Spinal cord (tissue), 10 donors: ENCODE measurements around the gene SGCA. TPM values are rescaled to one million over a fixed set of nuclear protein-coding genes. Genes with fewer than 3 reads are reported as not detected.

Experiments
- DNase-seq, 6 donors: peaks; one replicate each; pipeline versions ENCODE4 v3.0.0 to v3.0.0-alpha.2; 2013 to 2015; ENCODE audit warnings: low spot score in 6 of 6, low read depth in 4 of 6
- H3K27ac ChIP-seq: one replicate; pipeline ENCODE4 v1.5.1; 2013; ENCODE audit warnings: low read depth, low read length, control low read depth
- H3K27me3 ChIP-seq: one replicate; pipeline ENCODE4 v1.6.1; 2013; ENCODE audit warnings: low read length; ENCODE audit not compliant: control insufficient read depth, insufficient read depth
- H3K36me3 ChIP-seq: one replicate; pipeline ENCODE4 v1.6.1; 2013; ENCODE audit warnings: low read length; ENCODE audit not compliant: control insufficient read depth, insufficient read depth
- H3K4me1 ChIP-seq: one replicate; pipeline ENCODE4 v1.6.1; 2013; ENCODE audit warnings: low read length; ENCODE audit not compliant: control insufficient read depth, insufficient read depth
- H3K4me3 ChIP-seq: one replicate; pipeline ENCODE4 v1.5.1; 2013; ENCODE audit warnings: low read depth, low read length, control low read depth
- H3K9me3 ChIP-seq: one replicate; pipeline ENCODE4 v1.6.1; 2013; ENCODE audit warnings: low read length; ENCODE audit not compliant: control insufficient read depth, insufficient read depth
- WGBS: methylation state at CpG from one replicate; pipeline ENCODE4 v1.1.5; 2013; ENCODE audit warnings: missing lambda C conversion rate; ENCODE audit not compliant: insufficient coverage; 5-methylcytosine and 5-hydroxymethylcytosine counted together
- polyA plus RNA-seq, 2 donors: library from polyadenylated mRNA; unstranded; fragments of 120-200 nt; gene quantifications; one replicate each; pipeline ENCODE4 v1.2.1, GENCODE V29; 2013; ENCODE audit not compliant: insufficient read length in 2 of 2
- total RNA-seq, 2 donors: library from RNA; depleted of rRNA in 1 of 2; stranded (reverse); fragments of 120-200 nt in 1 of 2; fragments of >200 nt in 1 of 2; gene quantifications; one replicate each; pipeline versions ENCODE4 v1.2.3 to v1.2.4, GENCODE V29; 2013 to 2014
- donor health status: healthy.

Gene SGCA
- total and polyA plus RNA-seq, 4 donors = 0.72 to 3.0 (median 1.2) TPM

GRCh38 chr17:50155115-50155819 lies 10.5 kb upstream of the SGCA start:
- Histone ChIP-seq H3K4me1 (peaks cover 19% of the 10 kb centered on the region), H3K36me3 (no peaks in the 10 kb centered on the region), H3K9me3 (no peaks in the 10 kb centered on the region), H3K4me3 (no peak overlapping the region), H3K27me3 (no peaks in the 10 kb centered on the region), H3K27ac (peak overlapping the region; percentile 43)
- no peak for DNase-seq
- 58% methylated on average over 3 of the region's 8 CpGs for WGBS

DNA sequence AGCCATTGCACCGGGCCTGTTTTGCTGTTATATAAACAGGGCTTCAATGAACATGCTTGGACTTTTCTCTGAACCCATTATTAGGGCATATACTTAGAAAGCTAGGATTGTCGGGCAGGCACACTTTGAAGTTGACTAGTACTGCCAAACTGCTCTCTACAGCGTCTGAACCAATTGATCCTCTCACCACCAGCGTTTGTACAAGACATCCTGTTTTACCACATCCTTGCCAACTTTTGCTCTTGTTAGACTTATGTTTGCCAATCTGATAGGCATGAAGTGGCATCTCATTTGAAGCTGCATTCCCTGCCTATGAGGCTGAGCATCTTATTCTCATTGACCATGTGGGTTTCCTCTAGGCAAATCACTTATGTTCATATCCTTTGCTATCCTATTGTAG lies 7.9 kb upstream of the SGCA start:
- Histone ChIP-seq H3K36me3 (no peaks in the 10 kb centered on the region), H3K27ac (no peak overlapping the region), H3K4me1 (peaks cover 15% of the 10 kb centered on the region), H3K9me3 (no peaks in the 10 kb centered on the region), H3K27me3 (no peaks in the 10 kb centered on the region), H3K4me3 (no peak overlapping the region)
- no peak for DNase-seq
- 72% methylated on average over 4 of the region's 4 CpGs for WGBS

GRCh38 chr17:50161023-50161910 lies 4.5 kb upstream of the SGCA start:
- Histone ChIP-seq H3K4me3 (peak overlapping the region; percentile 49), H3K27ac (peak overlapping the region; percentile 52), H3K9me3 (no peaks in the 10 kb centered on the region), H3K4me1 (peaks cover 13% of the 10 kb centered on the region), H3K36me3 (no peaks in the 10 kb centered on the region), H3K27me3 (no peaks in the 10 kb centered on the region)
- WGBS = under 1% methylated on average over 47 of the region's 53 CpGs
- peak; percentile 88 to 99 (median 92) for DNase-seq

GRCh38 chr17:50161911-50162288 lies 3.9 kb upstream of the SGCA start:
- Histone ChIP-seq H3K36me3 (no peaks in the 10 kb centered on the region), H3K27ac (peak overlapping the region; percentile 52), H3K9me3 (no peaks in the 10 kb centered on the region), H3K4me3 (peak overlapping the region; percentile 49), H3K4me1 (peaks cover 13% of the 10 kb centered on the region), H3K27me3 (no peaks in the 10 kb centered on the region)
- WGBS = 47% methylated on average over 10 of the region's 16 CpGs
- no peak for DNase-seq

GRCh38 chr17:50162466-50163254 lies 3.1 kb upstream of the SGCA start:
- no peak overlapping the region for H3K4me3 ChIP-seq
- H3K4me1 ChIP-seq = peaks cover 13% of the 10 kb centered on the region
- no peaks in the 10 kb centered on the region for H3K9me3 ChIP-seq
- H3K27me3 ChIP-seq = no peaks in the 10 kb centered on the region
- WGBS = 94% methylated on average over 3 of the region's 8 CpGs
- no peak overlapping the region for H3K27ac ChIP-seq
- no peaks in the 10 kb centered on the region for H3K36me3 ChIP-seq
- DNase-seq = no peak

GRCh38 chr17:50163843-50164696 lies 1.7 kb upstream of the SGCA start:
- Histone ChIP-seq H3K4me1 (peaks cover 17% of the 10 kb centered on the region), H3K36me3 (no peaks in the 10 kb centered on the region), H3K27me3 (no peaks in the 10 kb centered on the region), H3K27ac (no peak overlapping the region), H3K4me3 (no peak overlapping the region), H3K9me3 (no peaks in the 10 kb centered on the region)
- WGBS = 89% methylated on average over 8 of the region's 11 CpGs
- DNase-seq = no peak

DNA sequence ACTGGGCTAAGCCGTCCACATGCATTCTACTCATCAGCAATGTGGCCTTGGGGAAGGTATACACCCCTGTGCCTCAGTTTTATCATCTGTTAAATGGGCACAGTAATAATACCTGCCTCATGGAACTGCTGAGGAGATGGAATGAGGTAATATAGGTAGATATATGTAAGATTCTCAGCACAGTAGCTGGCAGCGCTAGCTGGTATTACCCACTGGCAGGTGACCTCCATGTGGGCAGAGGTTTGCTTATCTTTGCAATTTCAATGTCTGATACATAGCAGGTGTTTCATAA lies 1.2 kb upstream of the SGCA start:
- H3K27ac ChIP-seq = no peak overlapping the region
- 100% methylated on average over 2 of the region's 2 CpGs for WGBS

DNA sequence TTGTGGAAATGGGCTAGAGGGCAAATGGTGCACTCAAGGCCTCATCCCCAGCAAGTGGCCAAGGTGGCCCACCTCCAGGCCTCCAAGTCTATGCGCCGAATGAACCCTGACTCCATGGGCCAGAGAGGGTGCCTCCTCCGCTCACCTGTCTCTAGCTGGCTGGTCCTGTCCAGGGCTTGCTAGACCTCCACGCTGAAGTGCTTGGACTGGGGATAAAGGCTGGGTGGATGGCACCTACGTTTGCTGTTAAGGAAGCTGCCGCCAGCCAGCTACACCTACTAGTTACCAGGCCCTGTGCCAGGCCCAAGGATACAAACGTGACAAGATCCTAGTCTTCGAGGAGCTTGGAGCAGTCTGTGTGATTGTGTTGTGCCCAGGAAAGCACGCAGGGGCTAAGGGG lies 739 bp upstream of the SGCA start:
- Histone ChIP-seq H3K27ac (no peak overlapping the region), H3K9me3 (no peaks in the 10 kb centered on the region), H3K36me3 (no peaks in the 10 kb centered on the region), H3K4me1 (peaks cover 21% of the 10 kb centered on the region), H3K27me3 (no peaks in the 10 kb centered on the region), H3K4me3 (no peak overlapping the region)
- no peak for DNase-seq
- WGBS = 90% methylated on average over 7 of the region's 9 CpGs

More for the DNA sequence above, 1.2 kb upstream of the SGCA start:
- Histone ChIP-seq H3K4me3 (no peak overlapping the region), H3K4me1 (peaks cover 21% of the 10 kb centered on the region), H3K36me3 (no peaks in the 10 kb centered on the region), H3K9me3 (no peaks in the 10 kb centered on the region), H3K27me3 (no peaks in the 10 kb centered on the region)
- no peak for DNase-seq

DNA sequence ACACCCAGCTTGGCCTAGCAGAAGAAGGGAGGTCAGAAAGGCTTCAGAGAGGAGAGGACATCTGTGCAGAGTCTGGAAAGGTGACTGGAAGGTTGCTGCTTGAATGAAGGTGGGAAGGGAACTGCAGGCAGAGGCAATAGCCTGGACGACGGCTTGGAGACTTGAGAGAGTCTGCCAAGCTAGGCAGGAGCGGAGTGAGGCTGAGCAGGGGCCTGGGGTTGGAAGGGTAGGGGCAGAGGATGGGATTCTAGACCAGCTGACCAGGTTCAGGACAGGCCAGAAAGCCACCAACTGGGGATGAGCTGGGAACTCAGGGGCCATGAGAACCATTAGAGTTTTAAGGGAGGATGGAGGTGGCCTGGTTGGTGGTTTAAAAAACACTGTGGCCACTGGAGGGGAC lies 339 bp upstream of the SGCA start:
- Histone ChIP-seq H3K4me1 (peaks cover 21% of the 10 kb centered on the region), H3K27ac (no peak overlapping the region), H3K4me3 (no peak overlapping the region), H3K9me3 (no peaks in the 10 kb centered on the region), H3K36me3 (no peaks in the 10 kb centered on the region), H3K27me3 (no peaks in the 10 kb centered on the region)
- DNase-seq = no peak
- WGBS = 75% methylated on average over 3 of the region's 3 CpGs
